Measurements from ENCODE around the gene NEFH.

- TF ChIP-seq, protein P1, sequence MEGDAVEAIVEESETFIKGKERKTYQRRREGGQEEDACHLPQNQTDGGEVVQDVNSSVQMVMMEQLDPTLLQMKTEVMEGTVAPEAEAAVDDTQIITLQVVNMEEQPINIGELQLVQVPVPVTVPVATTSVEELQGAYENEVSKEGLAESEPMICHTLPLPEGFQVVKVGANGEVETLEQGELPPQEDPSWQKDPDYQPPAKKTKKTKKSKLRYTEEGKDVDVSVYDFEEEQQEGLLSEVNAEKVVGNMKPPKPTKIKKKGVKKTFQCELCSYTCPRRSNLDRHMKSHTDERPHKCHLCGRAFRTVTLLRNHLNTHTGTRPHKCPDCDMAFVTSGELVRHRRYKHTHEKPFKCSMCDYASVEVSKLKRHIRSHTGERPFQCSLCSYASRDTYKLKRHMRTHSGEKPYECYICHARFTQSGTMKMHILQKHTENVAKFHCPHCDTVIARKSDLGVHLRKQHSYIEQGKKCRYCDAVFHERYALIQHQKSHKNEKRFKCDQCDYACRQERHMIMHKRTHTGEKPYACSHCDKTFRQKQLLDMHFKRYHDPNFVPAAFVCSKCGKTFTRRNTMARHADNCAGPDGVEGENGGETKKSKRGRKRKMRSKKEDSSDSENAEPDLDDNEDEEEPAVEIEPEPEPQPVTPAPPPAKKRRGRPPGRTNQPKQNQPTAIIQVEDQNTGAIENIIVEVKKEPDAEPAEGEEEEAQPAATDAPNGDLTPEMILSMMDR (IDR thresholded peaks at IDR 0.05) = no peak
- no peak for TF ChIP-seq EZH2 (IDR thresholded peaks at IDR 0.05; ENCODE audit: borderline replicate concordance, insufficient read depth, low read depth, low read length, poor library complexity, severe bottlenecking)
Observed at GRCh38 chr22:29473001-29473400, 7.0 kb upstream of the NEFH start.
